Caco-2 (cell line): Measurements from ENCODE around the gene CAMK2D. TPM values are rescaled to one million over a fixed set of nuclear protein-coding genes. Genes with fewer than 3 reads are reported as not detected.

ENCODE experiments used
- BruUV-seq: library from RNA; stranded (reverse); fragments of 400-500 nt; replicated peaks from 2 replicates; lab custom pipeline; 2021; lab: Mats Ljungman, UMichigan
- CTCF ChIA-PET: fragments of 300-600 bp; sonication (Branson Sonifier 250); formaldehyde crosslinking; loops from one replicate; lab custom pipeline; 2022; ENCODE audit warnings: antibody characterized with exemption; lab: Charles Lee
- POLR2A ChIA-PET: fragments of 300-600 bp; sonication (Branson Sonifier 250); formaldehyde crosslinking; loops from one replicate; lab custom pipeline; 2022; ENCODE audit warnings: antibody characterized with exemption; lab: Charles Lee
- DNase-seq, 2 experiments: peaks; one replicate each; pipeline versions ENCODE4 v3.0.0 to v3.0.0-alpha.2; 2020 to 2022
- H3K27me3 ChIP-seq: replicated peaks from 2 replicates; pipeline ENCODE4 v1.6.0; 2011; ENCODE audit warnings: low read length; ENCODE audit not compliant: control insufficient read depth, insufficient read depth
- H3K36me3 ChIP-seq: 2 replicates; pipeline ENCODE4 v1.5.1; 2011; ENCODE audit warnings: low read length; ENCODE audit not compliant: control insufficient read depth, insufficient read depth
- H3K4me1 ChIP-seq: fragments of 250-450 bp; sonication (Bioruptor Pico); 2 replicates; pipeline ENCODE4 v1.5.1; 2020; ENCODE audit warnings: mild to moderate bottlenecking
- H3K4me3 ChIP-seq: 2 replicates; pipeline ENCODE4 v1.5.1; 2011; ENCODE audit warnings: low read depth, mild to moderate bottlenecking, control low read depth, low read length
- H3K9me3 ChIP-seq: fragments of 250-450 bp; sonication (Bioruptor Pico); 2 replicates; pipeline ENCODE4 v1.5.1; 2020; ENCODE audit warnings: mild to moderate bottlenecking, moderate library complexity
- H3K27ac Mint-ChIP-seq: one replicate; pipeline ENCODE4 v1.8.0; 2022; ENCODE audit warnings: mixed read lengths; ENCODE audit not compliant: unreplicated experiment
- H3K27me3 Mint-ChIP-seq: one replicate; pipeline ENCODE4 v1.8.0; 2022; ENCODE audit warnings: mixed read lengths; ENCODE audit not compliant: insufficient read depth, unreplicated experiment
- H3K36me3 Mint-ChIP-seq: one replicate; pipeline ENCODE4 v1.8.0; 2022; ENCODE audit warnings: mild to moderate bottlenecking, mixed read lengths; ENCODE audit not compliant: insufficient read depth, unreplicated experiment
- H3K4me1 Mint-ChIP-seq: one replicate; pipeline ENCODE4 v1.8.0; 2022; ENCODE audit warnings: low read depth, mixed read lengths; ENCODE audit not compliant: unreplicated experiment
- H3K4me3 Mint-ChIP-seq: one replicate; pipeline ENCODE4 v1.8.0; 2022; ENCODE audit warnings: mild to moderate bottlenecking, moderate library complexity, mixed read lengths; ENCODE audit not compliant: unreplicated experiment
- H3K9me3 Mint-ChIP-seq: one replicate; pipeline ENCODE4 v1.8.0; 2022; ENCODE audit warnings: mixed read lengths; ENCODE audit not compliant: unreplicated experiment
- CTCF ChIP-seq, 2 experiments: fragments of 200-600 bp in 1 of 2; IDR thresholded peaks; 1 replicate in 1 of 2; 2 replicates in 1 of 2; pipeline versions ENCODE4 v1.5.1 to v1.8.0; 2011 to 2022; ENCODE audit warnings: antibody characterized with exemption in 1 of 2, control low read depth in 1 of 2, inconsistent platforms in 1 of 2, low read depth in 1 of 2, low read length in 1 of 2, mild to moderate bottlenecking in 1 of 2, moderate library complexity in 1 of 2; ENCODE audit not compliant: insufficient read depth in 1 of 2, severe bottlenecking in 1 of 2, unreplicated experiment in 1 of 2
- intact Hi-C: fragments of 100-400 bp; cut with micrococcal nuclease; formaldehyde crosslinking; loops from one replicate; pipeline ENCODE4 v1.10.0; 2022; ENCODE audit not compliant: unreplicated experiment
- total RNA-seq: library from RNA; stranded (reverse); gene quantifications from 2 replicates; pipeline ENCODE4 v1.2.3, GENCODE V29; 2022

Gene CAMK2D
- total RNA-seq, 1 experiment from 2014 or later = 65.6 TPM

DNA sequence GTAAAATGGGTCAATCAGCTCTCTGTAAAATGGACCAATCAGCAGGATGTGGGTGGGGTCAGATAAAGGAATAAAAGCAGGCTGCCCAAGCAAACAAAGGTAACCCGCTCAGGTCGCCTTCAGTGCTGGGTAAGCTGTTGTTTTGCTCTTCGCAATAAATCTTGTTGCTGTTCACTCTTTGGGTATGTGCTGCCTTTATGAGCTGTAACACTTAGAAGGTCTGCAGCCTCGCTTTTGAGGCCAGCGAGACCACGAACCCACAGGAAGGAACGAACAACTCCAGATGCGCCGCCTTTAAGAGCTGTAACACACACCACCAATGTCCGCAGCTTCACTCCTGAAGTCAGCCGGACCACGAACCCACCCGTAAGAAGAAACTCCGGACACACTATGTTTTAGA, 11.5 kb upstream of the CAMK2D start:
- Mint-ChIP-seq H3K27ac (no peak overlapping the region), H3K4me1 (no peaks in the 10 kb centered on the region), H3K36me3 (no peaks in the 10 kb centered on the region), H3K27me3 (no peaks in the 10 kb centered on the region), H3K4me3 (no peak overlapping the region), H3K9me3 (no peaks in the 10 kb centered on the region)
- no peak for TF ChIP-seq CTCF (IDR thresholded peaks at IDR 0.05; ENCODE audit: insufficient read depth in 1 of 2, low read depth in 1 of 2, low read length in 1 of 2, severe bottlenecking in 1 of 2, unreplicated experiment in 1 of 2)
- POLR2A ChIA-PET = no interaction called here
- CTCF ChIA-PET = no interaction called here
- BruUV-seq = no TSS peak
- Histone ChIP-seq H3K27me3 (no peaks in the 10 kb centered on the region), H3K4me3 (no peak overlapping the region), H3K36me3 (no peaks in the 10 kb centered on the region), H3K9me3 (no peaks in the 10 kb centered on the region), H3K4me1 (no peaks in the 10 kb centered on the region)
- intact Hi-C loops = no loop called here
- DNase-seq = no peak

GRCh38 chr4:113772319-113772718, 10.8 kb upstream of the CAMK2D start:
- no TSS peak for BruUV-seq
- POLR2A ChIA-PET = no interaction called here
- H3K27ac Mint-ChIP-seq = no peak overlapping the region
- Histone ChIP-seq H3K36me3 (no peaks in the 10 kb centered on the region), H3K9me3 (no peaks in the 10 kb centered on the region), H3K4me3 (no peak overlapping the region), H3K27me3 (no peaks in the 10 kb centered on the region), H3K4me1 (peaks cover 2% of the 10 kb centered on the region)
- H3K27me3 Mint-ChIP-seq = no peaks in the 10 kb centered on the region
- peaks cover 4% of the 10 kb centered on the region for H3K9me3 Mint-ChIP-seq
- H3K36me3 Mint-ChIP-seq = no peaks in the 10 kb centered on the region
- peaks cover 5% of the 10 kb centered on the region for H3K4me1 Mint-ChIP-seq
- H3K4me3 Mint-ChIP-seq = no peak overlapping the region
- intact Hi-C loops = no loop called here
- no peak for DNase-seq
- CTCF ChIA-PET = interaction anchor here (0.7 kb wide), 1 partner anchor 460 kb away, joined by 5 read pairs; no protein-coding TSS in a partner anchor
- TF ChIP-seq CTCF (IDR thresholded peaks at IDR 0.05; ENCODE audit: insufficient read depth in 1 of 2, low read depth in 1 of 2, low read length in 1 of 2, severe bottlenecking in 1 of 2, unreplicated experiment in 1 of 2) = no peak

DNA sequence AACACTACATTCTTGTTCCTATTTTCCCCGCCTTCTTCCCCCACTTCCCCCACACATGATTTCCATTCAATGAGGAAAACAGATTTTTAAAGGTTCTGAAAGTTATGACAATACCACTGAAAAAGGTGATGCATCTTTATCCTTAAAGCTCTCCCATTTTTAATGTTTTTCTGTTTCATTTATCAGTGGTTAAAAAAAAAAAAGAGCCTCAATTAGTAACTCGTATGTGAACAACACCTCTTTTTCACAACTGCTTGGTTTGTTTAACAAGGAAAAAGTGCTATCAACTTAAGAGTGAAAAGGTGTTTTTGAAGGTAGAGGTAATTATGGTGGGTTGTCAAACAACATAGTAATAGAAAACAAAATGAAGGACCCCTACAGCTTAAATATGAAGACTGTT, 8.2 kb upstream of the CAMK2D start:
- H3K9me3 Mint-ChIP-seq = peaks cover 11% of the 10 kb centered on the region
- no peaks in the 10 kb centered on the region for H3K36me3 ChIP-seq
- intact Hi-C loops = no loop called here
- H3K27ac Mint-ChIP-seq = no peak overlapping the region
- no peaks in the 10 kb centered on the region for H3K27me3 Mint-ChIP-seq
- H3K9me3 ChIP-seq = no peaks in the 10 kb centered on the region
- ChIA-PET CTCF (no interaction called here), POLR2A (no interaction called here)
- no TSS peak for BruUV-seq
- peaks cover 28% of the 10 kb centered on the region for H3K4me1 ChIP-seq
- no peak for DNase-seq
- H3K36me3 Mint-ChIP-seq = no peaks in the 10 kb centered on the region
- no peak for TF ChIP-seq CTCF (IDR thresholded peaks at IDR 0.05; ENCODE audit: insufficient read depth in 1 of 2, low read depth in 1 of 2, low read length in 1 of 2, severe bottlenecking in 1 of 2, unreplicated experiment in 1 of 2)
- H3K4me3 Mint-ChIP-seq = no peak overlapping the region
- peaks cover 24% of the 10 kb centered on the region for H3K4me1 Mint-ChIP-seq
- H3K4me3 ChIP-seq = no peak overlapping the region
- H3K27me3 ChIP-seq = no peaks in the 10 kb centered on the region
